Smooth muscle cell (in vitro differentiated cells): ENCODE results near the gene STK17A. TPM values are rescaled to one million over a fixed set of nuclear protein-coding genes. Genes with fewer than 3 reads are reported as not detected.

ENCODE experiments used
- DNase-seq: peaks from one replicate; lab custom pipeline; 2025; ENCODE audit not compliant: unreplicated experiment; lab: John Stamatoyannopoulos, UW
- H2AFZ ChIP-seq: fragments of 200-600 bp; sonication (generic); 2 replicates; pipeline ENCODE4 v1.6.0; 2016; ENCODE audit warnings: antibody characterized with exemption, low read depth, mild to moderate bottlenecking
- H3F3A ChIP-seq: fragments of 200-600 bp; sonication (generic); 2 replicates; pipeline ENCODE4 v1.6.0; 2017; ENCODE audit warnings: antibody characterized with exemption, low read depth
- H3K27ac ChIP-seq: fragments of 200-600 bp; sonication (generic); 2 replicates; pipeline ENCODE4 v1.5.1; 2016; ENCODE audit warnings: low read depth, mild to moderate bottlenecking
- H3K27me3 ChIP-seq: fragments of 200-600 bp; sonication (generic); 2 replicates; pipeline ENCODE4 v1.6.1; 2016; ENCODE audit warnings: low read depth, mild to moderate bottlenecking
- H3K36me3 ChIP-seq: fragments of 200-600 bp; sonication (generic); 2 replicates; pipeline ENCODE4 v1.5.1; 2016; ENCODE audit warnings: low read depth
- H3K4me1 ChIP-seq: fragments of 200-600 bp; sonication (generic); 2 replicates; pipeline ENCODE4 v1.5.1; 2016; ENCODE audit warnings: low read depth
- H3K4me2 ChIP-seq: fragments of 200-600 bp; sonication (generic); 2 replicates; pipeline ENCODE4 v1.6.0; 2016; ENCODE audit warnings: mild to moderate bottlenecking
- H3K4me3 ChIP-seq: fragments of 200-600 bp; sonication (generic); 2 replicates; pipeline ENCODE4 v1.5.1; 2016; ENCODE audit warnings: mild to moderate bottlenecking
- H3K79me2 ChIP-seq: fragments of 200-600 bp; sonication (generic); 2 replicates; pipeline ENCODE4 v1.6.0; 2016; ENCODE audit warnings: low read depth, mild to moderate bottlenecking
- H3K9ac ChIP-seq: fragments of 200-600 bp; sonication (generic); 2 replicates; pipeline ENCODE4 v1.6.0; 2016; ENCODE audit warnings: low read depth
- H3K9me3 ChIP-seq: fragments of 200-600 bp; sonication (generic); replicated peaks from 2 replicates; pipeline ENCODE4 v1.5.1; 2016; ENCODE audit warnings: low read depth
- H4K20me1 ChIP-seq: fragments of 200-600 bp; sonication (generic); 2 replicates; pipeline ENCODE4 v1.6.0; 2016; ENCODE audit warnings: low read depth
- CTCF ChIP-seq: fragments of 200-600 bp; sonication (generic); IDR thresholded peaks from 2 replicates; pipeline ENCODE4 v1.5.1; 2017; ENCODE audit warnings: borderline replicate concordance, mild to moderate bottlenecking, antibody characterized with exemption; ENCODE audit not compliant: insufficient read depth, poor library complexity, severe bottlenecking
- WGBS: methylation state at CpG from one replicate; pipeline ENCODE4 v1.1.7; 2016; ENCODE audit warnings: low lambda C conversion rate; 5-methylcytosine and 5-hydroxymethylcytosine counted together
- polyA plus RNA-seq: library from polyadenylated mRNA; unstranded; fragments of >200 nt; fragmentation: Nextera tagmentation; extraction: Ambion mirVana; gene quantifications from 2 replicates; pipeline ENCODE4 v1.2.1, GENCODE V29; 2016
- total RNA-seq: library from RNA; depleted of rRNA; stranded (reverse); fragments of >200 nt; gene quantifications from 2 replicates; pipeline ENCODE4 v1.2.3, GENCODE V29; 2014

STK17A gene
- total and polyA plus RNA-seq, 2 experiments from 2014 or later: 21.0 to 28.2 TPM

- H3K27ac ChIP-seq: no peak overlapping the region
Measured at GRCh38 chr7:43619213-43620012, 36.5 kb downstream of the STK17A start.

GRCh38 chr7:43621729-43622448 is 39.0 kb downstream of the STK17A start:
- no peaks in the 10 kb centered on the region for H3K27me3 ChIP-seq
- peaks cover 8% of the 10 kb centered on the region for H3K4me1 ChIP-seq
- peaks cover 4% of the 10 kb centered on the region for H3F3A ChIP-seq
- no peak for TF ChIP-seq CTCF
- peaks cover 3% of the 10 kb centered on the region for H3K36me3 ChIP-seq
- DNase-seq: no peak
- peak overlapping the region; percentile 16 for H3K27ac ChIP-seq
- H4K20me1 ChIP-seq: peaks cover 21% of the 10 kb centered on the region
- 54% methylated on average over 5 of the region's 5 CpGs for WGBS
- H3K9ac ChIP-seq: no peak overlapping the region
- H3K4me3 ChIP-seq: no peak overlapping the region
- H3K9me3 ChIP-seq: no peaks in the 10 kb centered on the region
- H3K79me2 ChIP-seq: peaks cover 5% of the 10 kb centered on the region
- no peak overlapping the region for H3K4me2 ChIP-seq
- H2AFZ ChIP-seq: no peak overlapping the region

More at GRCh38 chr7:43619213-43620012, 36.5 kb downstream of the STK17A start:
- Histone ChIP-seq H3F3A (peaks cover 4% of the 10 kb centered on the region), H3K9ac (no peak overlapping the region), H3K9me3 (no peaks in the 10 kb centered on the region), H3K79me2 (peaks cover 5% of the 10 kb centered on the region), H4K20me1 (peaks cover 21% of the 10 kb centered on the region), H3K4me1 (peaks cover 8% of the 10 kb centered on the region), H3K4me2 (no peak overlapping the region), H3K36me3 (no peaks in the 10 kb centered on the region), H3K27me3 (no peaks in the 10 kb centered on the region), H3K4me3 (no peak overlapping the region), H2AFZ (no peak overlapping the region)
- no peak for DNase-seq
- 78% methylated on average over 4 of the region's 4 CpGs for WGBS
- no peak for TF ChIP-seq CTCF

DNA sequence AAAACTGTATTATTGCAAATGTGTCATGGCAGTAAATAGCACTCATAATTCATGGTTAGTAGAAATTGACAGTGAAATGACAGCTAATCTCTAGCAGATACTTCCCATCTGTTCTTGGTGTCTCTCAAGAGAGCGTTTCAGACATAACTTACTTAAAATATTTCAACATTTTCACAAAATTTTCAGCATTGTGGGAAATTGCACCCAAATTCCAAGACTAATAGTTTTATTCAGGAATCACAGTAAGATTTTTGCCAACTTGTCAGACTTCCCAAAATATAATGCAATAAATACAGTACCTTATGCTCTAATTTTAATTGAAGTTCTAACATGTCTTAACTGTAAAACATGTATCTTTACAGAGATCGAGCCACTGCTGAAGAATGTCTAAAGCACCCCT is 41.2 kb downstream of the STK17A start:
- 98% methylated on average over 2 of the region's 2 CpGs for WGBS
- peaks cover 5% of the 10 kb centered on the region for H3K79me2 ChIP-seq
- no peak for DNase-seq
- H3K4me2 ChIP-seq: no peak overlapping the region
- no peak overlapping the region for H2AFZ ChIP-seq
- peaks cover 14% of the 10 kb centered on the region for H4K20me1 ChIP-seq
- H3K27me3 ChIP-seq: no peaks in the 10 kb centered on the region
- H3K4me1 ChIP-seq: peaks cover 4% of the 10 kb centered on the region
- H3K27ac ChIP-seq: no peak overlapping the region
- H3K4me3 ChIP-seq: no peak overlapping the region
- H3K36me3 ChIP-seq: peaks cover 3% of the 10 kb centered on the region
- no peaks in the 10 kb centered on the region for H3K9me3 ChIP-seq
- no peak for TF ChIP-seq CTCF
- H3F3A ChIP-seq: peaks cover 4% of the 10 kb centered on the region
- no peak overlapping the region for H3K9ac ChIP-seq
